ENCODE measurements around the gene TCEAL3. TPM values are rescaled to one million over a fixed set of nuclear protein-coding genes. Genes with fewer than 3 reads are reported as not detected.
"Not testable (repeated sequence)": the region's sequence is repeated elsewhere in the genome, so short reads cannot be mapped to it uniquely, and the experiment has no call there.

TCEAL3 gene
- polyA plus RNA-seq, 1 donor: 14.2 TPM

DNA sequence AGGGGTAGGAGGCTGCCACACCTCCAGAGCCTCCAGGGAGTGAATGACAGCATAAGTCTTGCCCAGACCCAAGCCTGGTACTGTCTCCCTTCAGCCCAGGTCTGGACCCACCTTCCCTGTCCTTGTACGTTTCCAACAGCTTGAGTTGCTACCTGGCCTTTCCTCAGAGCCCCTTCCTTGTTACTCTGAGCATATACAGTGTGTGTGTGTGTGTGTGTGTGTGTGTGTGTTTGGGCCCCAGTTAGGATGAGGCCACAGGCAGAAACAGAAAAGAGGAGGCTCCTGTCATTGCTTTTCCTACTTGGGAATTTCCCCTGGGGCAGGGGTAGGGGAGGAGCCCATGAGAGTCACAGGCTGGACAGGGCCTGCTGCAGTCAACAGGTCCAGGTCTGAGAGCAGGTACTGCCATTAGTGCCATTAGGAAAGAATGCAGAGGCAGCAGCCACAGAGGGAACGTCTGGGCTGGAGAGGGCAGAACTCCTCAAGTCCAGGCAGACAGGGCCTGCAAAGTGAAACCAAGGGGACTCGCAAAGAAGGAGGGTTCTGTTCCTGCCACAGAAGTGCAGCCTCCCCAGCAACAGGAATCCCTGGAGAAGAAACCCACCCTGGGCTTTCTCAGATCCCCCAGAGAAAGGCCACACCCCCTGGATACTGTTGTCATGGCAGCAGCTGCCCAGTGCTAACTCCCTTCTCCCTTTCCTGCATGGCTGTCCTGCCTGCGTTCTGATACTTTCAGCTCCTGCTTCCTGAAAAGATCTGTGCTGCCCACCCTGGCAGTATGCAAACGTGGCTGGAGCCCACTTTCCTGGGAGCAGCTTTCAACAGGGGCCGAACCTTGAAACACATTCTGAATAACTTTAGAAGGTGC lies 30.9 kb downstream of the TCEAL3 start:
- DNase-seq: peak in 1 of 2 donors; percentile 12
- no CpG with 5 or more reads among the region's 6 CpGs for WGBS (ENCODE audit: insufficient coverage, low lambda C conversion rate)
- H3K4me1 ChIP-seq (ENCODE audit: control insufficient read depth, insufficient read depth, low read length); H3K27ac ChIP-seq (ENCODE audit: low read length); H3K4me3 ChIP-seq (ENCODE audit: low read length); H3K9me3 ChIP-seq (ENCODE audit: control insufficient read depth, low read depth, low read length); H3K27me3 ChIP-seq (ENCODE audit: control insufficient read depth, insufficient read depth, low read length); H3K36me3 ChIP-seq (ENCODE audit: control insufficient read depth, insufficient read depth, low read length): not testable (repeated sequence)

GRCh38 chrX:103640401-103641155 lies 32.8 kb downstream of the TCEAL3 start:
- no peaks in the 10 kb centered on the region for H3K36me3 ChIP-seq (ENCODE audit: control insufficient read depth, insufficient read depth, low read length)
- no peak overlapping the region for H3K4me3 ChIP-seq (ENCODE audit: low read length)
- no peaks in the 10 kb centered on the region for H3K27me3 ChIP-seq (ENCODE audit: control insufficient read depth, insufficient read depth, low read length)
- DNase-seq: no peak
- H3K27ac ChIP-seq (ENCODE audit: low read length): no peak overlapping the region
- no CpG with 5 or more reads among the region's 4 CpGs for WGBS (ENCODE audit: insufficient coverage, low lambda C conversion rate)
- no peaks in the 10 kb centered on the region for H3K9me3 ChIP-seq (ENCODE audit: control insufficient read depth, low read depth, low read length)
- H3K4me1 ChIP-seq (ENCODE audit: control insufficient read depth, insufficient read depth, low read length): no peaks in the 10 kb centered on the region

GRCh38 chrX:103644125-103644524 lies 36.4 kb downstream of the TCEAL3 start:
- Histone ChIP-seq H3K36me3 (ENCODE audit: control insufficient read depth, insufficient read depth, low read length) (no peaks in the 10 kb centered on the region), H3K27me3 (ENCODE audit: control insufficient read depth, insufficient read depth, low read length) (no peaks in the 10 kb centered on the region), H3K4me3 (ENCODE audit: low read length) (no peak overlapping the region), H3K4me1 (ENCODE audit: control insufficient read depth, insufficient read depth, low read length) (no peaks in the 10 kb centered on the region), H3K27ac (ENCODE audit: low read length) (no peak overlapping the region), H3K9me3 (ENCODE audit: control insufficient read depth, low read depth, low read length) (no peaks in the 10 kb centered on the region)
- no peak for DNase-seq
- WGBS (ENCODE audit: insufficient coverage, low lambda C conversion rate): no CpG with 5 or more reads among the region's 1 CpG

- Histone ChIP-seq H3K4me3 (ENCODE audit: low read length) (no peak overlapping the region), H3K9me3 (ENCODE audit: control insufficient read depth, low read depth, low read length) (no peaks in the 10 kb centered on the region), H3K36me3 (ENCODE audit: control insufficient read depth, insufficient read depth, low read length) (no peaks in the 10 kb centered on the region), H3K27me3 (ENCODE audit: control insufficient read depth, insufficient read depth, low read length) (no peaks in the 10 kb centered on the region), H3K27ac (ENCODE audit: low read length) (no peak overlapping the region), H3K4me1 (ENCODE audit: control insufficient read depth, insufficient read depth, low read length) (no peaks in the 10 kb centered on the region)
- DNase-seq: no peak
- WGBS (ENCODE audit: insufficient coverage, low lambda C conversion rate): no CpG with 5 or more reads among the region's 1 CpG
Observed at GRCh38 chrX:103647630-103648029, 39.9 kb downstream of the TCEAL3 start.

- WGBS (ENCODE audit: insufficient coverage, low lambda C conversion rate): 17% methylated on average over 2 of the region's 2 CpGs
- no peaks in the 10 kb centered on the region for H3K4me1 ChIP-seq (ENCODE audit: control insufficient read depth, insufficient read depth, low read length)
- H3K4me3 ChIP-seq (ENCODE audit: low read length): no peak overlapping the region
- H3K36me3 ChIP-seq (ENCODE audit: control insufficient read depth, insufficient read depth, low read length): no peaks in the 10 kb centered on the region
- no peak for DNase-seq
- no peaks in the 10 kb centered on the region for H3K27me3 ChIP-seq (ENCODE audit: control insufficient read depth, insufficient read depth, low read length)
- no peaks in the 10 kb centered on the region for H3K9me3 ChIP-seq (ENCODE audit: control insufficient read depth, low read depth, low read length)
- H3K27ac ChIP-seq (ENCODE audit: low read length): no peak overlapping the region
Observed at GRCh38 chrX:103651151-103651773, 43.5 kb downstream of the TCEAL3 start.

DNA sequence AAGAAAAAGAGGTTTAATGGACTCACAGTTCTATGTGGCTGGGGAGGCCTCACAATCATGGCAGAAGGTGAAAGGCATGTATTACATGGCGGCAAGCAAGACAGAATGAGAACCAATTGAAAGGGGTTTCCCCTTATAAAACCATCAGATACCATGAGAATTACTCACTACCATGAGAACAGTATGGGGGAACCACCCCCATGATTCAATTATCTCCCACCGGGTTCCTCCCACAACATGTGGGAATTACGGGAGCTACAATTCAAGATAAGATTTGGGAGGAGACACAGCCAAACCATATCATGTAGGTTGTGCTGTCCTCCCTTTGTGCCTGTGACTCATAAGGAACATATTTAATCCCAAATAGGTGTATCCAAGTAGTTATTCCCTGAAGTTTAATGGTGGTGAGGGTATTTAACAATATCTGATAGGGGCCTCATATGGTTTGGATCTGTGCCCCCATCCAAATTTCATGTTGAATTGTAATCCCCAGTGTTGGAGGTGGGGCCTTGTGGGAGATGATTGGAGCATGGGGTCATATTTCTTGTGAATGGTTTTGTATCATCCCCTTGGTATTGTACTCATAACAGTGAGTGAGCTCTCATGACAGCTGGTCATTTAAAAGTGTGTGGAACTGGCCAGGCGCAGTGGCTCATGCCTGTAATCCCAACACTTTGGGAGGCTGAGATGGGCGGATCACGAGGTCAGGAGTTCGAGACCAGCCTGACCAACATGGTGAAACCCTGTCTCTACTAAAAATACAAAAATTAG lies 47.7 kb downstream of the TCEAL3 start:
- not testable (repeated sequence) for DNase-seq; H3K36me3 ChIP-seq (ENCODE audit: control insufficient read depth, insufficient read depth, low read length); H3K27me3 ChIP-seq (ENCODE audit: control insufficient read depth, insufficient read depth, low read length); H3K9me3 ChIP-seq (ENCODE audit: control insufficient read depth, low read depth, low read length); H3K4me1 ChIP-seq (ENCODE audit: control insufficient read depth, insufficient read depth, low read length); H3K27ac ChIP-seq (ENCODE audit: low read length); H3K4me3 ChIP-seq (ENCODE audit: low read length)
- no CpG with 5 or more reads among the region's 7 CpGs for WGBS (ENCODE audit: insufficient coverage, low lambda C conversion rate)

- H3K4me1 ChIP-seq (ENCODE audit: control insufficient read depth, insufficient read depth, low read length): no peaks in the 10 kb centered on the region
- H3K27me3 ChIP-seq (ENCODE audit: control insufficient read depth, insufficient read depth, low read length): no peaks in the 10 kb centered on the region
- DNase-seq: no peak
- H3K4me3 ChIP-seq (ENCODE audit: low read length): no peak overlapping the region
- no peaks in the 10 kb centered on the region for H3K36me3 ChIP-seq (ENCODE audit: control insufficient read depth, insufficient read depth, low read length)
- WGBS (ENCODE audit: insufficient coverage, low lambda C conversion rate): no CpG with 5 or more reads among the region's 3 CpGs
- no peak overlapping the region for H3K27ac ChIP-seq (ENCODE audit: low read length)
- H3K9me3 ChIP-seq (ENCODE audit: control insufficient read depth, low read depth, low read length): no peaks in the 10 kb centered on the region
Observed at GRCh38 chrX:103656617-103657016, 48.9 kb downstream of the TCEAL3 start.

DNA sequence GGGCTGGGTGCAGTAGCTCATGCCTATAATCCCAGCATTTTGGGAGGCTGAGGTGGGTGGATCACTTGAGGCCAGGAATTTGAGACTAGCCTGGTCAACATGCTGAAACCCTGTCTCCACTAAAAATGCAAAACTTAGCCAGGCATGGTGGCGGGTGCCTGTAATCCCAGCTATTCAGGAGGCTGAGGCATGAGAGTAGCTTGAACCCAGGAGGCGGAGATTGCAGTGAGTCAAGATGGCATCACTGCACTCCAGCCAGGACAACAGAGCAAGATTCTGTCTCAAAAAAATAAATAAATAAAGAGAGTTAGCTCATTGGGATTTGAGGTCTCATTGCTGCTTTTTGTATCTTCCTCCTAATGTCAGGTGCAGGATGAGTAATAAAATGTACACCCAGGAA lies 49.3 kb downstream of the TCEAL3 start:
- WGBS (ENCODE audit: insufficient coverage, low lambda C conversion rate): no CpG with 5 or more reads among the region's 2 CpGs
- not testable (repeated sequence) for H3K27me3 ChIP-seq (ENCODE audit: control insufficient read depth, insufficient read depth, low read length); H3K4me3 ChIP-seq (ENCODE audit: low read length); H3K9me3 ChIP-seq (ENCODE audit: control insufficient read depth, low read depth, low read length); H3K4me1 ChIP-seq (ENCODE audit: control insufficient read depth, insufficient read depth, low read length); DNase-seq; H3K27ac ChIP-seq (ENCODE audit: low read length); H3K36me3 ChIP-seq (ENCODE audit: control insufficient read depth, insufficient read depth, low read length)

- no peak for DNase-seq
- Histone ChIP-seq H3K4me1 (ENCODE audit: control insufficient read depth, insufficient read depth, low read length) (no peaks in the 10 kb centered on the region), H3K27me3 (ENCODE audit: control insufficient read depth, insufficient read depth, low read length) (peaks cover 3% of the 10 kb centered on the region), H3K27ac (ENCODE audit: low read length) (no peak overlapping the region), H3K9me3 (ENCODE audit: control insufficient read depth, low read depth, low read length) (no peaks in the 10 kb centered on the region), H3K36me3 (ENCODE audit: control insufficient read depth, insufficient read depth, low read length) (no peaks in the 10 kb centered on the region), H3K4me3 (ENCODE audit: low read length) (no peak overlapping the region)
- no CpG with 5 or more reads among the region's 5 CpGs for WGBS (ENCODE audit: insufficient coverage, low lambda C conversion rate)
Observed at GRCh38 chrX:103658681-103659433, 51.1 kb downstream of the TCEAL3 start.
